ENCODE results near the gene DOCK1. TPM values are rescaled to one million over a fixed set of nuclear protein-coding genes. Genes with fewer than 3 reads are reported as not detected.

The DOCK1 gene
- total RNA-seq, 1 experiment from 2014 or later: 82.2 TPM

DNA sequence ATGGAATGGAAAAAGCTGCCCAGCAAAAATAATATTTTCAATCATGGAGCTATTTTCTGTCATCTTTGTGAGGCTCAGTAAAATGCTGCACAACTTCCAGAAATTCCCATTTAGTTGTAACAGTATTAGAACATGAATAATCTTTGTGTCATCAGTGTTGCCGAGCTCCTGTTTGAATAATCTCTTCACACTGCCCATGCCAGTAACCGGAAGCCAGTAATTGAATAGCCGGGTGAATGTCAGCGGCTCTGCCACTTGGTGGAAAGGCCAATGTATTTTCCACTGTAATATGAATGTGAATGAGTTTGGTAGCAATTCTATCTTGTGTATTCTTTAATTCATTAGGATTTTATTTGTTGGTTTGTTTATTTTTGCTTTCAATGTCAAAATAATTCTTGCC lies 463.7 kb downstream of the DOCK1 start:
- Histone ChIP-seq H3K4me1 (no peaks in the 10 kb centered on the region), H3K27me3 (replicated peaks; ENCODE audit: control insufficient read depth, insufficient read depth, low read length) (no peaks in the 10 kb centered on the region), H3K4me3 (ENCODE audit: low read depth, low read length) (no peak overlapping the region), H3K9me3 (no peaks in the 10 kb centered on the region), H3K36me3 (ENCODE audit: control insufficient read depth, insufficient read depth, low read length) (no peaks in the 10 kb centered on the region; the same call in 1 of the 2 replicates)
- ChIA-PET POLR2A (no interaction called here), CTCF (no interaction called here)
- no TSS peak for BruUV-seq (replicated peaks)
- Mint-ChIP-seq H3K4me3 (ENCODE audit: unreplicated experiment) (no peak overlapping the region), H3K36me3 (ENCODE audit: insufficient read depth, unreplicated experiment) (peaks cover 8% of the 10 kb centered on the region), H3K9me3 (ENCODE audit: unreplicated experiment) (no peaks in the 10 kb centered on the region), H3K4me1 (ENCODE audit: low read depth, unreplicated experiment) (no peaks in the 10 kb centered on the region), H3K27me3 (ENCODE audit: insufficient read depth, unreplicated experiment) (no peaks in the 10 kb centered on the region), H3K27ac (ENCODE audit: unreplicated experiment) (no peak overlapping the region)
- TF ChIP-seq, protein P1, sequence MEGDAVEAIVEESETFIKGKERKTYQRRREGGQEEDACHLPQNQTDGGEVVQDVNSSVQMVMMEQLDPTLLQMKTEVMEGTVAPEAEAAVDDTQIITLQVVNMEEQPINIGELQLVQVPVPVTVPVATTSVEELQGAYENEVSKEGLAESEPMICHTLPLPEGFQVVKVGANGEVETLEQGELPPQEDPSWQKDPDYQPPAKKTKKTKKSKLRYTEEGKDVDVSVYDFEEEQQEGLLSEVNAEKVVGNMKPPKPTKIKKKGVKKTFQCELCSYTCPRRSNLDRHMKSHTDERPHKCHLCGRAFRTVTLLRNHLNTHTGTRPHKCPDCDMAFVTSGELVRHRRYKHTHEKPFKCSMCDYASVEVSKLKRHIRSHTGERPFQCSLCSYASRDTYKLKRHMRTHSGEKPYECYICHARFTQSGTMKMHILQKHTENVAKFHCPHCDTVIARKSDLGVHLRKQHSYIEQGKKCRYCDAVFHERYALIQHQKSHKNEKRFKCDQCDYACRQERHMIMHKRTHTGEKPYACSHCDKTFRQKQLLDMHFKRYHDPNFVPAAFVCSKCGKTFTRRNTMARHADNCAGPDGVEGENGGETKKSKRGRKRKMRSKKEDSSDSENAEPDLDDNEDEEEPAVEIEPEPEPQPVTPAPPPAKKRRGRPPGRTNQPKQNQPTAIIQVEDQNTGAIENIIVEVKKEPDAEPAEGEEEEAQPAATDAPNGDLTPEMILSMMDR (IDR thresholded peaks at IDR 0.05; ENCODE audit: insufficient read depth in 1 of 2, low read depth in 1 of 2, low read length in 1 of 2, severe bottlenecking in 1 of 2, unreplicated experiment in 1 of 2): no peak
- intact Hi-C loops (cut with micrococcal nuclease; ENCODE audit: unreplicated experiment): no loop called here
- DNase-seq: no peak

DNA sequence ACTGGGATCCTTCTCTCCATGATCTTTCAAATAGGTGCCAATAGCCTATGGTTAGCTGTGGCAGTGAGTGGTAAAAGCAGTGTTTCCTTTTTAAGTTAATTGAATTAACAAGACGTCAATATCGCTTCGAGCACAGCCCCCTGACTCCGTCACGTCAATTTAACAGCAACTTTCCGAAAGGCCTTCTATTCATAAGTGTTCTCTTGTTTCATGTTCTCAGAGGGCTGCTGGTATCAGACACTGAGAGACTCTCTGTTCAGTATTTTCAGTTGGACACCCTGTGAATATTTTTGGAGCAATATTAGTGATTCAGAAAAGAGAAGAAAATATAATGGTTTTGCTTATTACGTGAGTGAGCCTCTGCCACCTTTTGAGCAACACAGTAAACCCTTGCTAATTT lies 465.4 kb downstream of the DOCK1 start:
- Histone ChIP-seq H3K9me3 (no peaks in the 10 kb centered on the region), H3K27me3 (replicated peaks; ENCODE audit: control insufficient read depth, insufficient read depth, low read length) (no peaks in the 10 kb centered on the region), H3K36me3 (ENCODE audit: control insufficient read depth, insufficient read depth, low read length) (no peaks in the 10 kb centered on the region; the same call in 1 of the 2 replicates), H3K4me3 (ENCODE audit: low read depth, low read length) (no peak overlapping the region), H3K4me1 (no peaks in the 10 kb centered on the region)
- TF ChIP-seq, protein P1 (IDR thresholded peaks at IDR 0.05; ENCODE audit: insufficient read depth in 1 of 2, low read depth in 1 of 2, low read length in 1 of 2, severe bottlenecking in 1 of 2, unreplicated experiment in 1 of 2): no peak
- no peak for DNase-seq
- ChIA-PET POLR2A (no interaction called here), CTCF (no interaction called here)
- peaks cover 8% of the 10 kb centered on the region for H3K36me3 Mint-ChIP-seq (ENCODE audit: insufficient read depth, unreplicated experiment)
- no peaks in the 10 kb centered on the region for H3K27me3 Mint-ChIP-seq (ENCODE audit: insufficient read depth, unreplicated experiment)
- intact Hi-C loops (cut with micrococcal nuclease; ENCODE audit: unreplicated experiment): no loop called here
- H3K4me3 Mint-ChIP-seq (ENCODE audit: unreplicated experiment): no peak overlapping the region
- BruUV-seq (replicated peaks): no TSS peak
- H3K27ac Mint-ChIP-seq (ENCODE audit: unreplicated experiment): no peak overlapping the region
- no peaks in the 10 kb centered on the region for H3K9me3 Mint-ChIP-seq (ENCODE audit: unreplicated experiment)
- H3K4me1 Mint-ChIP-seq (ENCODE audit: low read depth, unreplicated experiment): no peaks in the 10 kb centered on the region

DNA sequence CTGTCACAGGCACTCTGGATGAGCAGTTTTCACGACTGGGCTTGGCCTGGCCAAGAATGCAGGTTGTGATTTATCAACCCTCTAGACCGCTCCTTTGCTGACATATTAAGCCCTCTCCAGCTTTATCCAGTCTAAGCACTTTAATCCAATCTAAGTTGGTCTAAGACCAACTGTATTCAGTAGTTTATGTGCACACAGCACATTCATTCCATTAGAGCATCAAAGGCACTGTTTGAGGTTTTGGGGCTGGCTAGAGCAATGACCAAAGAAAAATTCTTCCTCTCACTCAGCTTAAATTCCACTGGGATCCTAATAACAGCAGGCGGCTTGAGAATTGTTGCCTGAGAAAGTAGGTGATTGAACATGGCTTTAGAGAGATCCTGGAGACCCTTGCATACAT lies 467.1 kb downstream of the DOCK1 start:
- no peak overlapping the region for H3K27ac Mint-ChIP-seq (ENCODE audit: unreplicated experiment)
- no peaks in the 10 kb centered on the region for H3K4me1 Mint-ChIP-seq (ENCODE audit: low read depth, unreplicated experiment)
- Histone ChIP-seq H3K4me3 (ENCODE audit: low read depth, low read length) (no peak overlapping the region), H3K27me3 (replicated peaks; ENCODE audit: control insufficient read depth, insufficient read depth, low read length) (no peaks in the 10 kb centered on the region), H3K36me3 (ENCODE audit: control insufficient read depth, insufficient read depth, low read length) (no peaks in the 10 kb centered on the region; the same call in 1 of the 2 replicates), H3K9me3 (no peaks in the 10 kb centered on the region), H3K4me1 (no peaks in the 10 kb centered on the region)
- POLR2A ChIA-PET: no interaction called here
- TF ChIP-seq, protein P1 (IDR thresholded peaks at IDR 0.05; ENCODE audit: insufficient read depth in 1 of 2, low read depth in 1 of 2, low read length in 1 of 2, severe bottlenecking in 1 of 2, unreplicated experiment in 1 of 2): no peak
- CTCF ChIA-PET: no interaction called here
- no TSS peak for BruUV-seq (replicated peaks)
- no peaks in the 10 kb centered on the region for H3K36me3 Mint-ChIP-seq (ENCODE audit: insufficient read depth, unreplicated experiment)
- no peak for DNase-seq
- no peaks in the 10 kb centered on the region for H3K9me3 Mint-ChIP-seq (ENCODE audit: unreplicated experiment)
- intact Hi-C loops (cut with micrococcal nuclease; ENCODE audit: unreplicated experiment): no loop called here
- no peaks in the 10 kb centered on the region for H3K27me3 Mint-ChIP-seq (ENCODE audit: insufficient read depth, unreplicated experiment)
- H3K4me3 Mint-ChIP-seq (ENCODE audit: unreplicated experiment): no peak overlapping the region
